ENCODE measurements around the gene ETFB.
"Not testable (repeated sequence)": the region's sequence is repeated elsewhere in the genome, so short reads cannot be mapped to it uniquely, and the experiment has no call there.

Gene ETFB

DNA sequence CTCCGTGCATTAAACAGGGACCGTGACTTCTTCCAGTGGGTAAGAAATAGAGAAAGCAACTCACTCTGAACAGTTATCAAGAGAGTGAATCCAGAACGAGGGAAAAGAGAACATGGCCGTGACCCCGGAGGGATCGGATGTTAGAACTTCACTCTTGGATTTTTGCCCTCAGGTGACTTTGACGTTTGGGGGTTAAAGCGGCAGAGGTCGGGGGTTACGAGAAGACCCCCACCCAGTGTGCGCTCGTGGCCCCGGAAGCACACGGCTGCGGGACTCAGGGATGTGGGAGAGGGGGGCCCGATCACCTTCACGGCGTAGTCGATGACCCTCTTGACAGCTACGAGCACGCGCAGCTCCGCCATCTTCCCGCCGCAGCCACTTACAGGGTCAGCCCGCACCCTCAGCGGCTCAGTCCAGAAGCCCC, at the start of gene ETFB:
TSS of gene ETFB (minus strand) at position 424 of the 424 bp plus-strand sequence. CDS start at position 362, 62 bp downstream.
- DNase-seq = no peak

DNA sequence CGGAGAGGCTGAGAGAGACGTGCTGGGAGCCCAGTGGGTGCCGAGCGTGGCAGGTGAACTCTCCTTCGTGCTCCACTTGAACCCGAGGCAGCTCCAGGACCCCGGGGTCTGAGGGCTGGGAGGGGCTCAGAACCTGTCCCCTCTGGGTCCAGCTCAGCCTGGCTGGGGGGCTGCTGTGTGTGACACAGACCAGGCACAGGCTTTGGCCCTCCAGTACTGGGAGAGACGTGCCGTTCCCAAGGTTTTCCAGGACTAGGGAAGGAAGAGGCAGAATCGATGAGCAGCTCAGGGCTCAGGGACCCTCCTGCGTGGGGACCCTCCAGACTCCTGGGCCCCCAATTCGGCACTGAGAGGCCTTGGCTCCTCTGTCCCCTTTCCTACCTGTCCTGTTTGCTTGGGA, 49.0 kb upstream of the ETFB start:
- DNase-seq = no peak

DNA sequence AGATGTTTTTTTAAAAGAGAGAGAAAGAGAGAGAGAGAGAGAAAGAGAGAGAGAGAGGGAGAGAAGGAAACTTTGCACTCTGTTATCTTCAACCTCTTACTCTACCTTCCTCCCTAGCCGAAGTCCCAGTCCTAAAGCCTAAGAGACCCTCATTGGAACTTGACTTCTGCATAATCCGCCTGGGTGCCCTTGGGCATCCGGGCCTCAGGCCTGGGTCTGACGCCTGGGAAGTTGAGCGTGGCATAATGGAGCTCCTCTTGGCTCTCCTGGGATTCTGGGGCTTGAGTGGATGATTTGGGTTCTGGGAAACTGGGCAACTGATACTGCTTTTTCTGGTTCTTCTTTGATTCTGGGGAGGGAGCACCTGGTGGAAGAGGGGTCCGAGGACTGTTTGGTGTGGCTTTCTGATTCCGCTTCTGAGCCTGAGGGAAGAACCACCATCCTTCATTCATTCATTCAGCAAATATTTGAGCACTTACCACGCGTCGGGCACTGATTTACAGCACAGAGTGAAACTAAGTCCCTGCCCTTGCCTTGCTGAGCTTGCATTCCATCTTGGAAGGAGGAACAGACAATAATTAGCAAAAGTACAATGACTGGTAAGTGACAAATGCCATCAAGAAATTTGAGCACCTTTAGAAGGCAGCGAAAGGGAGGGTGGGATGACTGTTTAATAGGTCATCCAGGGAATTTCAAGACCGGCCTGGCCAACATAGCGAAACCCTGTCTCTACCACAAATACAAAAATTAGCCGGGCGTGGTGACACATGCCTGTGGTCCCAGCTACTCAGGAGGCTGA, 45.0 kb upstream of the ETFB start:
- no peak for DNase-seq

DNA sequence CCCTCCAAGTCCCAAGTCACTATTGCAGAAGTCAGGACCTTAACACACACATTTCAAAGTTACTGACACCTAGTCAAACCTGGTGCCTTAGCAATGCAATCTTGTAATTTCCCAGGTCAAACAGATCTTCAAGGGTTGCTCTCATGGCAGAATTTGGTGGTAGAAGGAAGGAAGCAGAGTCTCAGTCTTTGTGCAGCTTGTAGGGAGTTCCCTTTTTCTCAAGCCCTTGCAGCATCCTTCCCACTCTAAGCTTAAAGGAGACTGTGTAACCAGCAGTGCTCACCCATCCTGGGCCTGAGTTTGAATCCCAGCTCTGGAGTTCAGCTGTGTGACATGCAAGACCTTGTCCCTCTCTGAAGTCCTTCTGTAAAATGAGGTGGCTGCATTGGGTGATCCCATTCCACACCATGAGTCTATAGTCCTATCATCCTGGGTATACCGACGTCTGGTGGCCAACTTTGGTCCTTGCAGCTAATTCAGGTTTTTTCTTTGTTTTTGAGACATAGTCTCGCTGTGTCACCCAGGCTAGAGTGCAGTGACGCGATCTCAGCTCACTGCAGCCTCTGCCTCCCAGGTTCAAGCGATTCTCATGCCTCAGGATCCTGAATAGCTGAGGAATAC, 41.4 kb upstream of the ETFB start:
- no peak for DNase-seq

DNA sequence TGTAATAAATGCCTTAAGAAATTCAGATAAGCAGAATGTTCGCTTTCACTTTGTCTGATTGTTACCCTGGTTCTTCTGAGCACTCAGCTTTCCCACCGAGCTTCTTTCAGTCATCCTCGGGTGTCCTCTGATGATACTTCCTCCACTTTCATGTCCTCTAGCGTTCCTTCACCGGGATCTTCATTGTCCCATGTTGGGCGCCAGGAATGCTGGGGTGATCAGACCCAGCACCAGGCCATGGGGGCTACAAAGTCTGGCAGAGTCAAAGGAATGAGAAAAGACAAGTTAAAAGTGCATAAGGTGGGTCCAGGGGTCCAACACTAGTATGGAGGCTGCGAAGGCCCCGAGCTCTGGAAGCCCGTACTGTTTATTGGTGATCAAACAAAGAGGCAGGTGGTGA, 35.9 kb upstream of the ETFB start:
- DNase-seq = no peak

DNA sequence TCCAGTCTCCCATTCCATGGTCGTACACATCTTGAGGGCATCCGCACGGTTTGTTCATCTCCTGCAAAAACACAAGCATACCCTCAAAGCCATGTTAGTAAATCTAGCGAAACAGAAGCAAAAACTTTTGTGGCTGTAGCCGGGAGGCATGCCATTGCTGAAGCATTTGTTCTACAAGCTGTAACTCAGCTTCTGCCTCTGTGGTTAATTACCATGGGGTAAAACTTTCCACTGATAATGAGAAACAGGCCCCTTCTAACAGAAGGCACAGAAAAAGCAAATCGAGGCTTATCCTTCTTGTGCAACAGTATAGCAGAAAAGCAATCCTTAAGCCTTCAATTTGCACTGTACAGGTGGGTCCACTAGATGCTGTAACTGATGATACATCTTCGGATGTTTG, 33.7 kb upstream of the ETFB start:
- not testable (repeated sequence) for DNase-seq

DNA sequence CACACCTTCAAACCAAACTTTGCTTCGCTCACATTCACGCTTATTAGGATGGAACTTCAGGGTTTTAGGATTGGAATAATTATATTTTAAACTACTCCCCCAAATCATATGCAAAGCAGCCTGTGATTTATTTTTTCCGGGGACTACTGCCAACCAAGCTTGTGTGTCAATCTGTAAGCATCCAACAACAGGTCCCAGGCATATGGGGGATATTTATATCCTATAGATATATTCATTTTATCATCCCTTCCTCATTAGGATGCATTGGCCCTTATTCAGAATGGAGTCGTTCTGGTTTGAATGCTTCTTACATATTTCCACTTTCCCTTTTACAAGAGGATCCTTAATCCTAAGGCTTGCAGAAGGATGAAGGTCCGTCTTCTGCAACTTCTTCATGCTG, 33.0 kb upstream of the ETFB start:
- DNase-seq = no peak

DNA sequence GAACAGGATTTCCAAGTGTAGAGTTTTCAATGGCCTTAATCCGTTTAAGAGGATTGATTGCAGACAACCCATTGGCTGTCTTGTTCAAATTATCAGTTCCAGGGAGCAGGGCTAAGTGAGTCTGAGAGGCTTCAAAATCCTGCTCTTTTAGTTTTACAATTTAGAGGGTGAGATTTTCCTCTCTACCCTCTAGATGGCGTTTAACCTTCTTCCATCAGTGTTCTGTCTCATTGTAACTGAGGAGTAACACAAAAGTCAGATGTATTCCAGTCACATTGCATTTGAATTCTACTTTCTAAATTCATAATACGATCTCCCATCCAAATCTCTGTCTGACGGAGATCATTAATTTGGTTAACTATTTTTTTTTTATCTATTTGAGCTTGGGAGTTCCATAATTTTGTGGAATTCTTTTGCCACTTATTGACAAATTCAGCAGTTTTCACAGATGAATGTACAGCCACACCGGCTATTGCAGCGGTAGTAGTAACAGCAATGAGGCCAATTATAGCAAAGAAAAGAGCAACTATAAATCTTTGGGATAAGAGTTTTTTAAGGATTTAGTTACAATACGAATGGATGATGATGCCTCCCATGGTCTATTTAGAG, 32.0 kb upstream of the ETFB start:
- no peak for DNase-seq

DNA sequence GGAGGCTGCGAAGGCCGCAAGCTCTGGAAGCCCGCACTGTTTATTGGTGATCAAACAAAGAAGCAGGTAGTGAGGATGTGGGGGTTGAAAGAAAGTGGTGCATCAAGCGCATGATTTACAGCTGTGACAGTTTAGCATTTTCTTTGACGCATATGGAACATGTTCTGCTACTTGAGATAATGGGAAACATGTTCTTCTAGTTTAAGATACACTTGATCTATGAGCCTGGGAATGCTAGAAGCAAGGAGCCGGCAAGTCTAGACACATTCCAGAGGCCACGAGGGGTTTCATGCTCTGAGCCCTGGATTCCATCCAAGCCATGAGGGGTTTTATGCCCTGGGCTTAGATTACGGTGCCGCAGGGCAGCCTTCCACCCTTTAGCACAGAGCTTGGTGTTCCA, 31.3 kb upstream of the ETFB start:
- not testable (repeated sequence) for DNase-seq

DNA sequence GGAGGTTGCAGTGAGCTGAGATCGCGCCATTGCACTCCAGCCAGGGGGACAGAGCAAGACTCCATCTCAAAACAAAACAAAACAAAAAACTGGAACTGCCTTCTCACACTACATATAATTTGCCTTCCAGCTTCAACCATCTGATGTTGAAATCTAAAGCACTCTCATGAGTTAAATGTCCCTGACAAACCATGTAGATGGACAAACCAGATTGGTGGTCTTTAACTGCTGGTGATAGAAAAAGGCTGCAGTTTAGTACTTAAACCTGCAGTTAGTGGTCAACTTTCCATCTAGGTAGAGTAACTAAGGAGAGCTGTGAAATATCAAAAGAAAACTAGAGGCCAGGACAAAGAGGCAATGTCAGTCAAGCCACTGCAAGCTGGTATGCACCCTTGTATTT, 30.0 kb upstream of the ETFB start:
- no peak for DNase-seq

DNA sequence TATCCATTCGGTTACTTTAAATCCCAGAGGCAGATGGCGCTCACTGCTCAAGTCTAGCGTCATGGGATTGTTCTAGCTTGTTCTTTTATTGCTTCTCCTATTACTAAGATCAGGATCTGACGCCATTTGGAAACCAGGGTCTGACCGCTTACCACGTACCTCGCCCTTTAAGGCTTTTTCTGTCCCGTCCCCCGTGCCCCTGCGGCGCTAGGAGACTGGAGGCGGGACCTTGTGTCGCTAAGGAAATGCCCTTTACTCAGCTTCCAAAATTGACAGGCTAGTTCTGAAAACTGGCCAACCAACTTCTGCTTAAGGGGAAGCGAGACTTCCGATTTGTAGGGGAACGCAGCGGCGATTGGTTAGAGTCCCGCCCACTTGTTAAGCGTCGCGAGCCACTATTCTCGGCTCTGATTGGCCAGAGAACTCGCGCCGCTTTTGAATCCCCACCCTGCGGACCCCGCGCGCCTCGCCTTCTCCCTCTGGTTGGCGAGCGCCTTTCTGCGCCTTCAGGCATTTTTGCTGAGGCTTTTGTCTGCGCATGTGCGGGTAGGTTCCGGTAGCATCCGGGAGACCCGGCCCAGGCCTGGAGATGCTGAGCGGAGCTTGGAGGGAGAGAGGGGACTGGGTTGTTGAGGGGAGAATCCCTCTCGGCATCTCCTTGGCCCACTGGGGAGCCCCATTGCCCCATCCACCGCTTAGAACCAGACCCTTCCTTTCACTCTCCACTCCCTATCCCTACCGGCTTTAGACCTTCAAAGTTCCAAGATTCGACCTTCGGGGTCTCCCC, 28.1 kb upstream of the ETFB start:
- peak; percentile 99 for DNase-seq

DNA sequence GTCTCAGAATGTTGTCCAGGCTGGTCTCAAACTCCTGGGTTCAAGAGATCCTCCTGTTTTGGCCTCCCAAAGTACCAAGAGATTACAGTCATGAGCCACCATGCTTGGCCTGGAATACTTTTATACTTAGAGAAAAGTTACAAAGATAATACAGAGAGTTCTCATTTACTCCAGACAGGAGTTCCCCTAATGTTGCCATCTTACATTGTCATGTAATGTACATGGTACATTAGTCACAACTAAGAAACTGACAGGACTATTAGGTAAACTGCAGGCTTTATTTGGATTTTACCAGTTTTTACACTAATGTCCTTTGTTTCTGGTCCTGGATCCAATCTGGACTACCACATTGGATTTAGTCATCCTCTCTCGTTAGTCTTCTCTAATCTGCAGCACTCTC, 26.5 kb upstream of the ETFB start:
- DNase-seq = no peak

DNA sequence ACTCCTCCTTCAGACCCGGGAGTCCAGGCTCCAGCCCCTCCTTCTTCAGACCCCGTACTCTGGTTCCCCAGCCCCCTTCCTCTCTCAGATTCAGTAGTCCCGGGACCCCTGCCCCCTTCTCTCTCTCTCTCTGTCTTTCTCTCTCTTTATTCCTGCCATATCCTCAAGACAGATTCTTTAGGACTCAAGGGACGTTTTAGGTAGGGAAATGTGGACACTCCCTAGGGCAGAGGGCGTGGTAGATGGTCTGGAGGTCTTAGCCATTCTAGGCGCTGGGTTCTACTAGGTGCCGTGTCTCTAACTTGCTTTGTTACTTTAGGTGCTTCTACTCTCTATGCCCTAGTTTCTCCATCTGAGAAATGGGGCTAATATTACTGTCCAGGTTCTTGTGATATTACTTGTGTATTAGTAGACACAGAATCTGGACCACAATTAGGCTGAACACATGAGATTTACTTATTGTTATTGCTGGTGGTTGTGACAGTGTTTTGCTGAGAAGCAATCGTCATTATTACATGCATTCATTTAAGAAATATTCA, 25.0 kb upstream of the ETFB start:
- DNase-seq = no peak

DNA sequence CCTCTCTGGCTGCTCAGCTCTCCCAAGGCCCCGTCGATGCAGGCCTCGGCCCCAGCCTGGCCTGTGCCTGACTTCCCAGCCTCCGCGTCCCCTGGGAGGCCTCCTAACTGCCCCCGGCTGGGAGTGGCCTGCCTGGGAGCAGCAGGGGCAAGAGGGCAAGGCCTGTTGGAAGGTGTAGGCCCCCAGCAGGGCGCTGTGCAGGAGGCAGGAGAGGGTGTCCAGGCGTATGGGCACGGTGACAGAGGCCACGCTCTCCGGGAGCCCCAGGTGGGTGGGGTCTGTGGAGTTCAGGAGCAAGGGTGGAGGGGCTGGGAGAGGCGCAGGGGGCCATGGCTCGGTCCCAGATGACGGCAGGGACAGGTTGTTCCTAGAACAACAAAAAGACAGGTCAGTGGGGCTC, 23.0 kb upstream of the ETFB start:
- no peak for DNase-seq

DNA sequence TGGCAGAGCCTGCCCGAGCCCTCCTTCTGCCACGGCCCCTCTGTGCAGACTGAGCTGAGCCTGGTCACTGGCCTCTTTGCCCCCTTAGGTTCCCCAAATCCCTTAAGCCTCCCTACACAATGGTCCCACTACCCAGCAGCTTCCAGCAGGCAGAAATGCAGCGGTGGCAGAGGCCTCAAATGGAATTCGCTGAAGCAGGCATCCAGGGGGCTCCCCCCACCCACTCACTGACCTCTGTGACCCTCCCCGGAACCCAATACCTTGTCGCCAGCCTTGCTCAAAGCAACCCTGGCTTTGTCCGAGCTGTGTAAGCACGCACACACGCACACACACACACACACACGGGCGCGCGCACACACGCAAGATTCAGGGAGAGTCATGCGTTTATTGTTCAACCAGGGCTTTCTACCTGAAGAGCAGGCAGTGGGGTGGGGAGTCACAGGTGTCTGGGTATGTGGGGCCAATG, 21.8 kb upstream of the ETFB start, which contains the start of gene LIM2:
TSS of gene LIM2 (minus strand) at position 51 of the 466 bp plus-strand sequence. CDS start 531 bp downstream, outside the sequence.
- DNase-seq = no peak

DNA sequence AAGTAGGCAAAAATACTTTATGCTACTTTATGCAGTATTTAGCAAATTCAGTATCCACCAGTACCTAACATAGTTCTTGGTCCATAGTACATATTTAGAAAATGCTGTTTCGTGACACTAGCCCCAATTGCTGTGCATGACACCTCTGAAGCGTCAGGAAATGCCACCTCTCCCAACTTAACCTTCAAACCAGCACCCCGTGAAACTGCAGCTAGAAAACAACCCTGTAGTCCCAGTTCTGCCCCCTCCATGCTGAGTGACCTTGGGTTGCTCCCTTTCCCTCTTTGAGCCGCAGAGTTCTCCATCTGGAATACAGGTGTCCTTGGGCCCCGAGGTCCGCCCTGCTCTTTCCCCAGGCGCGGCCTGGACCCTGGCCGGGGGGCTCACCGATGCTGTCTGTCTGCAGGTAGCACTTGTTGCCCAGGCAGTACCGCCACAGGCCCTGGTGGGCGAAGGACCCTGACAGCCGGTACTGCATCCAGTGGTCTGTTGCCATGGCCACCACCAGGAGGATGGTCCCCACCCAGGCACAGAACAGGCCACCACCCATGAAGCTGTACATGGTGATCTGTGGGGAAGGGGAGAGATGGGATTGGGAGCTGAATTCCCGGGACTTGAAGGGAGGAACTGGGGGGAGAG, 20.8 kb upstream of the ETFB start:
- DNase-seq = peak; percentile 59

DNA sequence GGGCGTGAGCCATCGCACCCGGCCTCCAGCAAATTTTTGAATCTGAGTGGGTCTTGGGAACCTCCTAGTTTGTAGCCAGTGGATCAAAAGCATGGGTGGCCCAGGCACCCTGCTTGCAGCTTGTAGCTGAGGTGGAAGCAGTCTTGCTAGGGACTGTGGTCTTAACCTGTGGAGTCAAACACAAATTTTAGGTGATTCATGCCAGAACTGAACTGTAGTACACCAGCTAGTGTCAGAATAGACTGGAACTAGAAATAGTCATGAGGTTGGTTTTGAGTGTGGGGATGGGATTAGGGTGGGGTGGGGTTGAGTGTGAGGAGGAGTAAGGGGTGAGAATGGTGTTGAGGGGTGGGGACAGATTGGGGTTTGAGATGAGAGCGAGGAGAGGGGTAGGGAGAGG, 15.8 kb upstream of the ETFB start:
- DNase-seq = no peak

DNA sequence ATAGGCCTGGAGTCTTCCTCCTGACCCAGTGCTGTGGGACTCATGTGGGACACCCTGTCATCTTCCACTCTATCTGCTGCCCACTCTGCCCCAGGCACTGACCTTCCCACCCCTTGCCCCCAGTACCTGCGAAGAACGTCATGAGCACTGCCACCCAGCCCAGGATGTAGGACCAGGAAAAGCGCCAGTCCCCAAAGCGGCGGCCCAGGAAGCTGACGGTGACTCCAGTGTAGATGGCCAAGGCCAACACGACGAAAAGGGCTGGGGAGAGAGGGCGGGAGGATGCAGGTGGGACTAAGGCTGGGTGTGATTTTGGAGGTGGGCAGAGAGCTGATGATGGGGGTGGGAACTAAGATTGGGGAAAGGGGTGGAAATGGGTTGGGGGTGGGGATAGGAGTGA, 14.2 kb upstream of the ETFB start:
- DNase-seq = no peak

DNA sequence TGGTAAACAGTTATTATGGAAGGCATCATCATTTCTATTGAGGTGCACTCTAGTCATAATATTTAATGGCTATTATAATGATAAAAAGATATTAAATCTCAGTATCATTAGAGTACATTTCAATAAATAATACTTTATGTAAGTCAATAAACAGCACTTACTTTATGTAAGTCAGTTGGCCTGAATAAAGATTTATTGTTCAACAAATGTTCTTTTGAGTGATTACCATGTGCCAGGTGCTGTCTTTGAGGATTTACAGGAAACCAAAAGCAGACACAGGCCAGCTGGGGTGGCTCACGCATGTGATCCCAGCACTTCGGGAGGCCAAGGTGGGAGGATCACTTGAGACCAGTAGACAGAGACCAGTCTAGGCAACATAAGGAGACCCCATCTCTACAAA, 11.2 kb upstream of the ETFB start:
- DNase-seq = no peak

DNA sequence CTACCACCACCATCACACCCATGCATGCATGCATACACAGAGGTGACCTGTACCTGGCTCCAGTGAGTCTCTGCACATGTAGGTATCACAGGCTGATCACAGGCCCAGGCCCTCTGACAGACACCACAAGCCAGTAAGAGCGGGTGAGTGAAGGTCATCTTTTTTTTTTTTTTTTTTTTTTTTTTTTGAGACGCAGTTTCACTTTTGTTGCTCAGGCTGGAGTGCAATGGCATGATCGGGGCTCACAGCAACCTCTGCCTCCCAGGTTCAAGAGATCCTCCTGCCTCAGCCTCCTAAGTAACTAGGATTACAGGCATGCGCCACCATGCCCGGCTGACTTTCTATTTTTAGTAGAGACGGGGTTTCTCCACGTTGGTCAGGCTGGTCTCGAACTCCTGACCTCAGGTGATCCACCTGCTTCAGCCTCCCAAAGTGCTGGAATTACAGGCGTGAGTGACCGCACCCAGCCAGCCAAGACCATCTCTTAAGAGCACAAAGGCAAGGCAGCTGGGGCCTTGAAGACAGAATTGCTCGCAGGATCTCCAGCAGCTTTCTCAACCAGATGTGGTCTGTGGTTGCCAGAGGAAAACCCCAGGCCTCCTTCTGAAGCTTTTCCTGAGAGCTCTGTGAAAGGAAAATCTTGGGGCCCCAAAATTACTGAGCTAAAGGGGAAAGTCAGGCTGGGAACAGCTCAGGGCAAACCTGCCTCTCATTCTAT, 9.5 kb upstream of the ETFB start:
- DNase-seq = peak; percentile 44

DNA sequence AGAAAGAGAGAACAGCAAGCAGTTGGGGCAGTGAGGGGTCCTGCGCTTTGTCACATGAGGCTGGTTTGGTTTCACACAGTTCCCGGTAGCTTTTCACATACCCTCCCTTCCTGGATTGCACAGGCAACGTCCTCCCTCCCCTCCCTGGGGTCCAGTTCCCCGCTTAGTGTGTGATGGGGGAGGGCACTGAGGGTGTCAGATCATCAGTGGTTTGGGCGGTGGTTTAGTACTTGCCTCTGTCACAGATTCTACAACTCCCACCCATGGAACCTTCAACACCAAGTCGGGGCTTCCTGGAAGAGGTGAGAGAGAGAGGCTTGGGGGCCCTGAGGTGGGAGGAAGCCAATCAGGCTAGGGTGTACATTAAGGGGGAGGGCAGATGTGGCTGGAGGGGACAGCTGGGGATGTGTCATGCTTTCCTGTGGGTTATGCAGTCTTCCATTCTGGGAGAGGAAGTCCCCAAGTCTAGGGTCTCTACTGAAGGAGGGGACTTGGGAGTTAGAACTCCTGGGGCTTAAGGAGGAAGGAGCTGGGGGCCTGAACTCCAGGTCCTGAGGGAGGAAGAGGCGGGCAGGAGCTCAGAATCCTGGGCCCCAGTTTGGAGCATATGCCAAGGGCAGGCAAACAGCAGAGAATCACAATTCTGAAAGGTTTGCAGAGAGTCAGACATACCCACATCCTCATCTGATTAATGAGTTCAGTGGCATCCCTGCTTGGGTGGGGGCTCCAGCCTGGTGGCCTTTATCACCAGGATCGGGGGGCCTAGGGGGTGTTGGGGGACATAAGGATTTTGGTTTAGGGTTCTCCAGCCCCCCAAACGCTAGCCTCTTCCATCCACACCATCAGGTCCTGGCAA, 6.7 kb upstream of the ETFB start, which contains the start of gene NKG7:
TSS of gene NKG7 (minus strand) at position 6 of the 856 bp plus-strand sequence. CDS start 119 bp downstream, outside the sequence.
- DNase-seq = peak; percentile 95

Measured in NK-92 treated with Interleukin-12 subunit alpha and Interleukin-12 subunit beta, amount 100 ng/mL, for 24 hours (cell line).